ENCODE results near the gene ZCWPW2.

GRCh38 chr3:28328188-28329151, 20.1 kb upstream of the ZCWPW2 start:
- TF ChIP-seq ZNF23 (CRISPR knock-in tag; IDR thresholded peaks at IDR 0.05) (no peak), MAZ (CRISPR knock-in tag; conservative IDR thresholded peaks at IDR 0.05 in 1 of 2, IDR thresholded peaks at IDR 0.05 in 1 of 2) (no peak), CTCF (IDR thresholded peaks at IDR 0.05 in 2 of 3, conservative IDR thresholded peaks at IDR 0.05 in 1 of 3; ENCODE audit: insufficient read depth in 2 of 3, low read depth in 1 of 3, low read length in 3 of 3) (peak in 2 of 3 experiments; percentile 16 to 79; a peak in 4 of 6 replicates)
